HG02973 (cell line): ENCODE data around the gene SH3YL1.

Source experiments
- ATAC-seq: cut with Tn5 transposase; IDR thresholded peaks from one replicate; pipeline ENCODE4 v1.9.1; 2021; ENCODE audit warnings: moderate library complexity; ENCODE audit not compliant: unreplicated experiment

The SH3YL1 gene

DNA sequence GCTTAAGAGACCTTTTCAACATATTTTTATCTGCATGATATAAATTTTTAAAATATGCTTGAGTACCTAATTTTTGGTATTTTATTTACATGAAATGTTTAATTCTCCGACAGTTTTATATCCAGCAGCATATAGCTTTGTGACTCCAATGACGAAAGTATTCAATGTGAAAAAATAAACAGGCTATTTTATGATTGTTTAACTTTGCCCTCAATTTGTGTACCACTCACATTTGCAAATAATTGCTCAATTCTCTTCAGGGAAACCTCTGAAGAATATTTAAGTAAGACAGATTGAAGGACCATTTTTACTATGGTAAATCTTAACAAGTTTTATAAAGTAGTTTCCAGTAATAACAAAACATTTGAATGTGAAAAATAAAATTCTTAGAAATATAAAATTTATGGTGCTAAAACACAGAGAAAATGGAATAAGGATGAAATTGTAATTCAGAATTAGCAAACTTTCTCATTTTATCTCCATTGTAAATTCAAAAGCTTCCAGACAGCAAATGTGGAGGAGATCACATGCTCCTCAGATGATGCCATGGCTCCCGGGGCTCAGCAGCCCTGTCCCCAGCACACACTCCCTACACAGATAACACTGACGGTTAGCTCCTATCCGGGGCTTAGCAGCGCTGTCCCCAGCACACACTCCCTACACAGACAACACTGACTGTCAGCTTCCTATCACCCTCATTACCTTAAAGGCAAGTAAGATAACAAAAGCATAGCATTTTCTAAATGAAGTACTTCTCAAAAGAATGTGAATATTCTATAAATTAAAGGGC lies 39.7 kb downstream of the SH3YL1 start:
- ATAC-seq = no peak

DNA sequence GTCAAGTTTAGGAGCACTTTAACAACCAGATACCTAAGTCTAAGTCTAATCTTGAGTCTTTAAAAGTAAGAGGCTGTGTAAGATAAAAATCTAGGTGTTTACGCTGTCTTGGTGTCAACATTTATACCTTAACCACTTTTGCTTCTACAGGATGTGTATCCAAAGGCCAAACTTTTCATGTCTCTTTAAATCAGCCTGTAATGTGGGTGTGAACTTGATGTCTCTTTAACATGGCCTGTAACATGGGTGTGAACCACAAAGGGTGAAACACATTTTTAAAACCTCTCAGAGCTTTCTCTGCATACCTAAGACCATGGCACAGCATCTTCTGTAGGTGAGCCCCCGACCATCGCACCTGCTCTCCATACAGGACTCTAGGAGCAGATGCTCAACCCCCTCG lies 40.4 kb downstream of the SH3YL1 start:
- no peak for ATAC-seq

DNA sequence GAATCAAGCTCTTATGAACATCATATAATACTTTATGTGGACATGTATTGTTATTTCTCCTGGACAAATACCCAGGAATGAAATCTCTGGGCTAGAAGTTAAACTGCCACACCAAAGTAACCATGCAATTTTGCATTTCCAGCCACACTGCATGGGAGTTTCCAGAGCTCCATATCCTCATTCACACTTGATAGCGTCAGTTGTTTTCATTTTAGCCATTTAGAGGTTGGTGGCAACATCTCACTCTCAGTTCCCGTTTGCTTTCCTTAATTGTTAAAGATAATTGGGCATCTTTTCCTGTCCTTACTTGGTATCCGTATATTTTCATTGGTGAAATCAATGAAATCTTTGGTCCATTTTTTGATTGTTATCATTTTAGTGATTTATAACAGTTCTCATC lies 47.8 kb downstream of the SH3YL1 start:
- no peak for ATAC-seq

DNA sequence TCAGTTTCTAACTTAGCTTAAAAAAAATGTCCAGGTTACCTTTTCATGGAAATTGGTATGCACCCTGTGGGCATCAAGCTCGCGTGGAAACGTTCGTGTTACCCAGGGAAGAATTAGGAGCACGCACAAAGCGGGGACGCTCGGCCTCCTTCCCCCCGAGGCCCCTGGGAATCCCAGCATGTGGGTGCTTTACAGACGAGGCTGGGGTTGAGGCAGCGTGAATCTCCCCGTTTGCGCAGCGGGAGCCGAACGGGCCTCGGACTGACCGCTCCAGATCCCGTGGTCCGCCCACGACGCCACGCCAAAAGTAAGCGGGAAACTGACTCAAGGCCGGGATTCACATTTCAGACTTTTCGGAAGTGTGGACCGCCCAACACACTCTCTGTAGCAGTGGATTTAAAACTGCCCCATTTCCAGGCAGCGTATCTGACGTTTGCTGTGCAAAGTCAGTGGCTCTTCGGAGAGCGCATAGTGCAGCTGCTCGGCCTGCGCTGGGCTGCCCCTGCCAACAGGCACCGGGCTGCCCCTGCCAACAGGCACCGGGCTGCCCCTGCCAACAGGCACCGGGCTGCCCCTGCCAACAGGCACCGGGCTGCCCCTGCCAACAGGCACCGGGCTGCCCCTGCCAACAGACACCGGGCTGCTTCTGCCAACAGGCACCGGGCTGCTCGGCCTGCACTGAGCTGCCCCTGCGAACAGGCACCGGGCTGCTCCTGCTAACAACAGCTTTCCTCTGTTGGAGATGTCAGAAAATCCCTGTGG lies 49.7 kb downstream of the SH3YL1 start:
- ATAC-seq = no peak

DNA sequence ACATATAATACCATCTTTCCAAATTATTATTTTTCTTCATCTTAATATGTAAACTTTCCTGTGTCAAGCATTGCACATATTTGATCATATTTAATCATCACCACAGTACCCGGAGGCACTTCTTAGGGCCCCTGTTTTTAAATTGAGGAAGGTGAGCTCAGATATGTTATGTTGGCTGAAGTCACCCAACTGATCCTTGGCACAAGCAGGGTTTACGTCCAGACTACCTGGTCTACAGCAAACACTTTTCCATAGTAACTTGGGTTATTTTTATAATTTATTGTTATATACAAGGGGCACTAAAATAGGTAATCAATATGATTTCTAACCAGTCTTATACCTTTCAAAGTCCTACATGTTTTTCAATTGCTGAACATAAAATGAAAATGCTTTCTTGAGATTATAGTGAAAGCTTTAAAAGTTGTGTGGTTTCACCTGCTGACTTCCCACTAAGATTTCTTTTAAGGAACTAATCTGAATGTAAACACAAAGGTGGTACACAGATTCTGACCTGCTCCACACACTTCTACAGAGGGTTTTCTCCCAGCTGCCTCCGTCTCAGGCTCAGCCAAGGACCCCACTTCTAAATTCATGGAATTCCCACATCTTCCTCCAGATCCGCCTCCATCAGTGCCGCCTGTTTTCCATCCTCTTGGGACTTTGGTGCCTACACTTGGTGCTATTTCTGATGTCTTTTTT lies 52.2 kb downstream of the SH3YL1 start:
- ATAC-seq = no peak

DNA sequence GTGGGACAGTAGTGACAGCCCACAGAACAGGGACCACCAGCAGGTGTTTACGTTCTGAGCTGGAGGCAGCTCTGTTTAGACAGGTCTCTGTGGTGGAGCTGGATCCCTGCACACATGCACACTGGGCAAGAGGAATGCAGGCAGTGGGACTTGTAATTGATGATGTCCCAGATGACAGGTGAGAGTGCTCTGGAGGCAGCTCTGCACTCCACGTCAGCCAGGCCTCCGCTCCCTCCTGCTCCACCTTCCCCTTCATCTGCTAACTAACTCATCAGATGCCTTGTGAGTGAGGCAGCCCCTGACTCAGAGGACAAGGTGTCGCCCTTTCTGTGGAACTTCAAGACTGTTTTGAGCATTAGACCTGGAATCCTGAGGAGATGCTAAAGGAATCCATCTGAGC lies 53.2 kb downstream of the SH3YL1 start:
- ATAC-seq = no peak

DNA sequence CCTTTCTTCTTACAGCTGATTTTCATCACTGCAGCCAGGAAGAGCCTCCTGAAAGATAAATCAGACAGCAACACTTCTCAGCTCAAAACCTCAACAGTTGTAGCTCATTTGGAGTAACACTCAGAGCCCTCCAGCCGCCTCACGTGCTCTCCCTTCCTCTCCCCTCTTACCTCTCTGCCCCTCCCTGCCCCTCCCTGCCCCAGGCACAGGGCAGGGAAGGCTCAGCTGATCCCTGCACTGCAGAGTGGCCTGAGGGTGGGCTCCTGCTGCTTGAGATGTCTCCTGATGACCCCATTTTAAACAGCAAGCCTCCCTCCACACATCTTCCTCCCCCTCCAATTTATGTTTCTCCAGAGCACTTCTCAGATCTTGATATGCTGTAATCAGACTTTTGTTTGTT lies 54.4 kb downstream of the SH3YL1 start:
- no peak for ATAC-seq

DNA sequence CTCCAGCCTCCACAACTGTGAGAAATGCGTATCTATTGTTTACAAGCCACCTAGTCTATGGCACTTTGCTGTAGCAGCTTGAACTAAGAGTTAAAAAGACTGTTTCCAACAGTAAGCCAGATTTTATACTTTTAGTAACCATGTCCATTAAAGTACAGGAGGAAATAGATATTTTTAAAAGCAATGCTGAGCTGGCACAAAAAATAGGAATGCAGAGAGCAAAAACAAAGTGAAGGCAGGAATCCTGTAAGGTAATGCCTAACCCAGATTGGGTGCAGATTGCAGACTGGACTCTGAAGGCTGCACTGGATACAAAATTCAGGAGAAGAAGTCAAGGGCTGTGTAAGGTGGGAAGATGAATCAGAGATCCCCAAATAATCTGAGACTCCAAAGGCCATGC lies 55.5 kb downstream of the SH3YL1 start:
- ATAC-seq = no peak

DNA sequence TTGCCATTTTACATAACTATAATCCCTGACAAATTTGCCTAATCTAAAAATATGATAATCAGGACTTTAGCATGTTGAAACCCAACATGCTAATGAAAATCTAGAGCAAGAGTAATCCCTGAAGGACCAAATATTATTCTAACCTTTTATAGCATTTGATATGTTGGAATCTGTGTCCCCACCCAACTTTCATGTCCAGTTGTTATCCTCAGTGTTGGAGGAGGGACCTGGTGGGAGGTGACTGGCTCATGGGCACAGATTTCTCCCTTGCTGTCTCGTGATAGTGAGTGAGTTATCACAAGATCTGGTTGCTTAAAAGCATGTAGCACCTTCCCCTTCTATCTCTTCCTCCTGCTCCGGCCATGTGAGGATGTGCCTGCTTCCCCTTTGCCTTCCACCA lies 59.8 kb downstream of the SH3YL1 start:
- no peak for ATAC-seq

DNA sequence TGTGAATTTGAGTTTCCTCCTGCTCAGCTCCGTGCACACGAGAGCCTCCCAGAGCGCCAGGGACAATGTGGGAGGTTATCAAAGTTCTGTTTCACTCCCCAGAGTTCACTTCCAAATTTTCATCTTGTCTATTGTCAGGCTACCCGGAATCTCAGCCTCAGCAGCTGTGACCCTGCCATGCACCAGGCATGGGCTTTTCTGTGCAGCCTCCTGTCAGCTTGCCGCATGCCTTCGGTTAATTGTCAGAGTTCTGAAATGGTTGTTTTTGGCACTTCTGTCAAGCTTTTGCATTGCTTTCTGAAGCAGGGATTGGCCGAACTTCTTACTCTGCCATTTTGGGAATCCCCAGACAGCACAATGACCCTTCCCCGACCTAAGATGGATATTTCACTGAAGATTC lies 60.4 kb downstream of the SH3YL1 start:
- no peak for ATAC-seq

DNA sequence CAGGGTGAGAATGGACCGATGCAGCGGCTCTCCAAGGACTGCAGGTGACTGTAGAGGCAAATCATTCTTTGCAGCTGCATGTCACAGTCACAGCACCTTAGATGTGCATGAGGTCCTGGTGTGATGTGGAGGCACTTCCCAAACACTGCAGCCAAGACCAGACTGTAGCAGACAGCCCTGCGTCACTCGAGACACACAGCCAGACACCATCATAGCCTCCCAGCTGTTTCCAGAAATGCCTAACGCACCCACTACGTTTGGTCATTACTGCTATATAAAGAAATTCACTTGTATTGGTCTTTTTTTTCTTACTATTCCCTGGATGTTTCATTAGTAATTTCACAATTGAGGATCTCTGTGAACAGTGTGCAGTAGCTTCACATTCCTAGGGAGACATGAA lies 60.9 kb downstream of the SH3YL1 start:
- ATAC-seq = no peak

DNA sequence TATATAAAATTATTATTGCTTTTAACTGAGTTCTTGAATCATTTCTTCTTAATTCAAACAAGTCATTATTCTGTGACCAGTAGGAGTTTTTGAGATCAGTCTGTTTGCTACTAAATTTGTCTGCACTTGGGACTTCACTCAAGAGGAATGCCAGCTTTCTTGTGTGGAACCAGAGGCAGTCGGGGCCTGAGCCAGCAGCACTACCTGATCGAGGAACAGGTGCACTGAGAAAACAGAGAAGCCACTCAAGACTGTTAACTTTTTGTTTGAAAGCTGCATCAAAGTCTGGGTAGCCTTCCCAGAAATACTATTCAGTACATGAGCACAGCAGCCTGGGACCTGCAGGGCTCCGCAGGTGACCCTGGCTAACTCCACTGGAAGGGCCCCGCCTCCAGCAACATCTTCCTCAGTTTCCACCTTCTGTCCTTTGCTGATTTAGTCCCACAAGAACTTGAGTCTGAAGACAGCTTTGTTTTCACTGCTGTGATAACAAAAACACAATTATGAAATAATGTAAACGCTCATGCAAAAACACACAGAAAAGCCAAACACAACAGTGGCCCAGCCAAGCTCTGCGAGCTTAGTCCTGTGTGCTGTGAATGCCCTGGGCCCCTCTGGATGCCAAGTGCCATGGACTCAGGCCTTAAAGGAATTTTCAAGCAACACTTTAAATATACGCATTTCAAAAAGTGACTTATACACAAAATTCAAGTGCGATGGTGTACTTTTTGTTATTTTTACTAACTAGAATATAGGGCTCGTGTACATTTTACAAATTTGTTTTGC lies 62.0 kb downstream of the SH3YL1 start:
- ATAC-seq = no peak

DNA sequence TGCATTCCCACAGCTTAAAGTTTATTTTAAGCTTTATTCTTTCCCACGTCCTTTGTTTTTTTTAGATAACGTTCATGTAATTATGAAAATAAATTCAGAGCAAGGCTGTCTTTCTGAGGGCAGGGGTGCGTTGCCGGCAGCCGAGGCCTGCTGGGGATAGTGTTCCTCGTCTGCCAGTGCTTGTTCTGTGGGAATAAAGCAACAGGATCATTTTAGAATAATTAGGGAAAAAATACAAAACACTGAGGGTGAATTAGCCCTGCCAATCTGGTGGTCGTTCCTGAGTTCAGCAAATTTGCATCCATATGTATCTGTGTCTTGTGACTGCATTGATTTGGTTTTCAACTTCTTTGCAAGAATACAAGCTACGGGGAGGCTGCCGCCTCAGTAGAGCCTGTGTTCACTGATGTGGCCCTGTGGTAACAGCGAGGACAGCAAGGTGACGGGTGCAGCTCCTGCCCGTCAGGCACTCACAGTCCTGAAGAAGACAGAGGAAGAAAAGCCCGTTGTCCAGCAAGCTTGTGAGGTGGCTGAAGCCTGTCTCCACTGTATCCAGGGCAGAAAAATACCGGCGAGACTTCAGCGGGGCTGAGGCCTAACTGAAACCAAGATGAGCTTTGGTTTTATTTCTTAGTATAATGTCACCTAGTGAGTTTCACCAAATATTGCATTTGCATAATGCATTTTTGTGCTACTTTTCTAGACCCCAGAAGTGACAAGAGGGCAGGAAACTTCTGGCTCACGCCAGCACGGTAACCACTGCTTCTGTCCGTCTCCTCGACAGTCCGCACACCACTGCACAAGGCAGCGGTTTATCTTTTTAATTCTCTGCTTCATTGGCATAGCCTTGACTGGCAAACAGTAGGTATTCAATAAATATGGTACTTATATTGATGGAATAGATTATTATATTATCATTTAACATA lies 64.5 kb downstream of the SH3YL1 start:
- ATAC-seq = no peak

DNA sequence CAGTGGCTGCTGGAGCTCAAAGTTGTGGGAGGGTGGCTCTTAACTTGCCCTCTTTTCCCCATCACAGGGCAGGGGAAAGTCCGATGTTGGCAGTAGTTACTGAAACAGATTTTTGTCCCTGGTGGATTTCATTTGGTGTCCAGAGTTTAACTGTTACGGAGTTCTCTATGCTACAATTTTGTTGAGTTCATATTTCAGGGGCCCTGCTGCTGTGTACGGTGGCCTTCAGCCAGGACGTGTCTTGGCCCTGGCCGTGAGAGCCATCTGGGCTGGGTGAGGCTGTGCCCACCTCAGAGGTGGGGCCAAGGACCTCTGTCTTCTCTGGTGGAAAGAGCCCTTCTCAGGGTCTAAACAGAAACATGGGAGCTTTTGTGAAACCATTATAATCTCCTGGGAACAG lies 67.4 kb downstream of the SH3YL1 start:
- no peak for ATAC-seq

DNA sequence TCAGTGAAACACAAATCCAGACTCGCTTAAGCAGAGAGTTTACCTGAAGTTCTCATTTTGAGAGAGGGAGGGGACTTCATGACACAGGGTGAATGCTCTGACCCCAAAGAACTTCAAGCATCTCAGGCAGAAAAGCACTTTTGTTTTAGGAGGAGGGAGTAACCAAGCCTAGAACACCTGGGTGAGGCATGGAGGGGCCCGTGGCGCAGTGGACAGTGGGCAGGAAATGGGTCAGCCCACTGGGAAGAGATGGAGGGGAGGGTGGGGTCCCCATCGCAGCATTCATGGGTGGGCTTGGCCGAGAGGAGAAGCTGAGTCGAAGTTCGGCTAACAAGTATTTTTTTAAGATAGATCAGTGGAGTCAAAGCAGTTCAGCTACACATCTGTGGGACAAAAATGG lies 67.9 kb downstream of the SH3YL1 start:
- ATAC-seq = no peak

DNA sequence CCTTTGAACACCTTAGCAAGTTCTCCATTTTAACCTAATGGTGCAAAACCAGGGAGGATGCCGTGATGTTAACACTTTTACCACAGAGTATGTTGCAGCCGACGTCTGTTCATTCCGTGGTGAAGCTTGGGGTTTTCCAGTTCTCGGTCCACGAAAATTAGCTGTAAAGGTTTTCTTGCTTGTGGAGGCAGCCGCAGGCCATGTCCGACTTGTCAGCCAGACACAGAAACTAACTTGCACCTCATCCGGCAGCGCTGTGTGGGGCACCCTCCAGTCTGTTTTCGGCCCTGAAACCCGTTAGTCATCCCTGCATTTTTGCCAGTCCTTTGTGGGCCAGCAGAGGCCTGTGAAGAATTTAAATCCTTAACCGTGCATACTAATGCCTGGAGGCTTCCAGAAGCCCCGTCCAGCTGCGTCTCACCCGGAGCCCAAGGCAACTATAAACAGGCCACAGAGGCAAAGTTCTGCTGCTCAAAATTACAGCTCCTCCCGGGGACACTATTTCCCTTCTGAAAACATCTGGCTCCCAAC lies 70.6 kb downstream of the SH3YL1 start:
- no peak for ATAC-seq

DNA sequence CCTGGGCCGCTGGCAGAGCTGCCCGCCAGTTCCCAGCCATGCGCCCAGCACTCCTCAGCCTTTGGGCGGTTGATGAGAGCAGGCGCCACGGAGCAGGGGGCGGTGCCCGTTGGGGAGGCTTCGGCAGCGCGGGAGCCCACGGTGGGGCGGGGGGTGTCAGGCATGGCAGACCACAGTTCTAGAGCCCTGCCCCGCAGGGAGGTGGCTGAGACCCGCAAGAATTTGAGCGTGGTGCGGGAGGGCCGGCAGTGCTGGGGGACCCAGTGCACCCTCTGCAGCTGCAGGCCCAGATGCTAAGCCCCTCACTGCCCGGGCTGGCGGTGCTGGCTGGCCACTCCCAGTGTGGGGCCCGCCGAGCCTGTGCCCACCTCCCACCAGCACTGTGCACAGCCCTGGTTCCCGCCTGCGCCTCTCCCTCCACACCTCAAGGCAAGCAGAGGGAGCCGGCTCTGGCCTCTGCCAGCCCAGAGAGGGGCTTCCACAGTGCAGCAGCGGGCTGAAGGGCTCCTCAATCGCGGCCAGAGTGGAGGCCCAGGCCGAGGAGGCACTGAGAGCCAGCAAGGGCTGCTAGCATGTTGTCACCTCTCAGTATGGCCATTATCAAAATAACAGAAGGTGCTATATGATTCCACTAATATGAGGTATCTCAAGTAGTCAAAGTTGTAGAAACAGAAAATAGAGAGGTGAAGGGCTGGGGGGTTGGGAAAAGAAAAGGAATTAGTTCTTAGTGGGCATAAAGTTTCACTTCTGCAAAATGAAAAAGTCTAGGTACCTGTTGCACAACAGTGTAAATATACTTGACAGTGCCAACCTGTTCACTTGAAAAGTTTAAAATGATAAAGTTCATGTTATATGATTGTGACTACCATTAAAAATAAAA lies 72.3 kb downstream of the SH3YL1 start:
- ATAC-seq = no peak

DNA sequence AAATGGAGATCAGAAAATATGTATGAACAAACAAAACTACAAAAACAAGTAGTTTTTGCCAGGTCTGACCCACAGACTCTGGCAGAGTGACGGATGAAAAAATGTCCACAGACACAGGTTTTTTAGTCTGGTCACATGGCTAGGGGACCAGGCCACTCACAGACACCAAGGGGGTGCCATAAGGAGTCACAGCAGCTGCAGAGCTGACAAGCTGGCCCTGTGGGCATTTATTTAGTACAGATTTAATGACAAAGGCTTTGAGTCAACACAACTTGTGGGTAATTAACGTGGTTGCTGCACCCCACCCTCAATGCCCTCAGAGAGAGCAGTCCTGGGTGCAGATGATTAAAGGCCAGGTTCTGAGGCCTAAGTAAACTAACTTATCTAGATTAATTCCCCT lies 76.0 kb downstream of the SH3YL1 start:
- ATAC-seq = no peak

DNA sequence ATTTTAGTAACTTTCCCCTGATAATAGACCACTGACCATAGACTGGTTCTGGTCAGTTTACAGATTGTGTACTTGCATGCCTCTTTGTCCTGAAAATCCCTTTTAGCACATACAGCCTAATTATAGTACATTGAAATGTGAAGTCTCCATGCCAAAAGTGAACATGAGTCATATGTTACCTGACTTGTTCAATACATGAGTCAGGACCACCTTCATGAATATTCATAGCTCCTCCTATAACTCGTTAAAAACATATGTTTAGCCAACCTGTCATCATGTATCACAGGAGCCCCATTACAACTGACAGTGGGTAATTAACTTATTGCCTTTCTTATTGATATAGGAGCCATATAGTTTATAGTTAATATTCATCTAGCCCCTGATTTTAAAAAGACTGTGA lies 78.6 kb downstream of the SH3YL1 start:
- ATAC-seq = no peak
